Measurements from ENCODE around the gene DLGAP5. TPM values are rescaled to one million over a fixed set of nuclear protein-coding genes. Genes with fewer than 3 reads are reported as not detected.

DLGAP5 gene
- total and polyA plus RNA-seq, 7 donors = 0.16 to 11.0 (median 0.96) TPM; not detected in 1

GRCh38 chr14:55115861-55116245 is 75.5 kb downstream of the DLGAP5 start:
- WGBS, 2 donors = 54 to 82% methylated on average over 4 of the region's 4 CpGs
- Histone ChIP-seq H3K27ac (no peak overlapping the region), H3K27me3 (no peaks in the 10 kb centered on the region), H3K4me1 (no peaks in the 10 kb centered on the region), H3K9me3 (no peaks in the 10 kb centered on the region), H3K36me3 (no peaks in the 10 kb centered on the region), H3K4me3 (no peak overlapping the region)
- intact Hi-C loops (cut with DNase I) = no loop called here
- DNase-seq = no peak
- TF ChIP-seq POLR2AphosphoS5 (IDR thresholded peaks at IDR 0.05) (no peak), POLR2A (IDR thresholded peaks at IDR 0.05) (no peak), CTCF (IDR thresholded peaks at IDR 0.05) (no peak), EP300 (IDR thresholded peaks at IDR 0.05) (no peak)

GRCh38 chr14:55115460-55115859 is 75.9 kb downstream of the DLGAP5 start:
- DNase-seq = peak; percentile 40
- no peaks in the 10 kb centered on the region for H3K36me3 ChIP-seq
- H3K9me3 ChIP-seq = no peaks in the 10 kb centered on the region
- no peak overlapping the region for H3K27ac ChIP-seq
- H3K27me3 ChIP-seq = no peaks in the 10 kb centered on the region
- 49 to 72% methylated on average over 3 of the region's 3 CpGs for WGBS, 2 donors
- intact Hi-C loops (cut with DNase I) = no loop called here
- H3K4me3 ChIP-seq = no peak overlapping the region
- no peak for TF ChIP-seq EP300 (IDR thresholded peaks at IDR 0.05)
- no peak for TF ChIP-seq CTCF (IDR thresholded peaks at IDR 0.05)
- TF ChIP-seq POLR2AphosphoS5 (IDR thresholded peaks at IDR 0.05) = no peak
- no peak for TF ChIP-seq POLR2A (IDR thresholded peaks at IDR 0.05)
- no peaks in the 10 kb centered on the region for H3K4me1 ChIP-seq

- H3K9me3 ChIP-seq = no peaks in the 10 kb centered on the region
- DNase-seq = no peak
- no peaks in the 10 kb centered on the region for H3K27me3 ChIP-seq
- H3K27ac ChIP-seq = no peak overlapping the region
- 38 to 68% methylated on average over 2 of the region's 2 CpGs for WGBS, 2 donors
- no peak overlapping the region for H3K4me3 ChIP-seq
- H3K36me3 ChIP-seq = no peaks in the 10 kb centered on the region
- intact Hi-C loops (cut with DNase I) = no loop called here
- TF ChIP-seq POLR2AphosphoS5 (IDR thresholded peaks at IDR 0.05) = no peak
- no peak for TF ChIP-seq CTCF (IDR thresholded peaks at IDR 0.05)
- TF ChIP-seq EP300 (IDR thresholded peaks at IDR 0.05) = no peak
- no peak for TF ChIP-seq POLR2A (IDR thresholded peaks at IDR 0.05)
- H3K4me1 ChIP-seq = no peaks in the 10 kb centered on the region
Observed at GRCh38 chr14:55114720-55115119, 76.7 kb downstream of the DLGAP5 start.

- H3K36me3 ChIP-seq = no peaks in the 10 kb centered on the region
- 75 to 77% methylated on average over 10 of the region's 10 CpGs for WGBS, 2 donors
Observed at GRCh38 chr14:55111122-55111708, 80.2 kb downstream of the DLGAP5 start.

More at GRCh38 chr14:55111122-55111708, 80.2 kb downstream of the DLGAP5 start:
- H3K9me3 ChIP-seq = no peaks in the 10 kb centered on the region
- H3K27ac ChIP-seq = no peak overlapping the region
- DNase-seq = peak; percentile 46
- intact Hi-C loops (cut with DNase I) = no loop called here
- H3K4me3 ChIP-seq = no peak overlapping the region
- TF ChIP-seq EP300 (IDR thresholded peaks at IDR 0.05) = no peak
- TF ChIP-seq POLR2A (IDR thresholded peaks at IDR 0.05) = no peak
- no peak for TF ChIP-seq CTCF (IDR thresholded peaks at IDR 0.05)
- TF ChIP-seq POLR2AphosphoS5 (IDR thresholded peaks at IDR 0.05) = no peak
- H3K4me1 ChIP-seq = peaks cover 0 to 23% (median 17%) of the 10 kb centered on the region in 4 donors
- no peaks in the 10 kb centered on the region for H3K27me3 ChIP-seq
